Neural progenitor cell (in vitro differentiated cells): Measurements from ENCODE around the gene DIAPH2.

ENCODE experiments used
- CTCF ChIP-seq: fragments of 200-600 bp; sonication (generic); IDR thresholded peaks from 2 replicates; pipeline ENCODE4 v1.5.1; 2017; ENCODE audit warnings: antibody characterized with exemption, mild to moderate bottlenecking
- EZH2 ChIP-seq: fragments of 200-600 bp; sonication (generic); IDR thresholded peaks from 2 replicates; pipeline ENCODE4 v1.6.1; 2017; ENCODE audit warnings: antibody characterized with exemption, mild to moderate bottlenecking, moderate library complexity

GRCh38 chrX:97057349-97057909 is 372.8 kb downstream of the DIAPH2 start:
- no peak for TF ChIP-seq CTCF
- no peak for TF ChIP-seq EZH2
